ENCODE measurements around the gene VWA8. TPM values are rescaled to one million over a fixed set of nuclear protein-coding genes. Genes with fewer than 3 reads are reported as not detected.
"Not testable (repeated sequence)": the region's sequence is repeated elsewhere in the genome, so short reads cannot be mapped to it uniquely, and the experiment has no call there.

The VWA8 gene
- total RNA-seq, 2 experiments from 2014 or later = 15.7 to 16.9 TPM

GRCh38 chr13:41961466-41961760, 504 bp upstream of the VWA8 start:
- POLR2A ChIA-PET = interaction anchor here (0.7 to 1.9 kb wide), 6 partner anchors 10 to 710 kb away, joined by 3 to 6 read pairs (median 3); partner anchors contain the start of gene MTRF1
- CTCF ChIA-PET = interaction anchor here (1.3 kb wide), 1 partner anchor 35 kb away, joined by 3 read pairs; no protein-coding TSS in a partner anchor
- peak overlapping the region; percentile 90 for H3K4me3 Mint-ChIP-seq
- ATAC-seq (no peak), DNase-seq (no peak)
- peaks cover 3% of the 10 kb centered on the region for H3K27me3 Mint-ChIP-seq (ENCODE audit: low read depth)
- peak overlapping the region; percentile 88 for H3K27ac Mint-ChIP-seq
- H3K36me3 Mint-ChIP-seq (ENCODE audit: low read depth) = peaks cover 4% of the 10 kb centered on the region
- peaks cover 35% of the 10 kb centered on the region for H3K4me1 Mint-ChIP-seq (ENCODE audit: low read depth)
- no peaks in the 10 kb centered on the region for H3K9me3 Mint-ChIP-seq (ENCODE audit: insufficient read depth)

GRCh38 chr13:41960211-41960636, 685 bp downstream of the VWA8 start:
- Mint-ChIP-seq H3K4me3 (peak overlapping the region; percentile 90), H3K4me1 (ENCODE audit: low read depth) (peaks cover 36% of the 10 kb centered on the region), H3K36me3 (ENCODE audit: low read depth) (peaks cover 4% of the 10 kb centered on the region), H3K27ac (peak overlapping the region; percentile 88), H3K9me3 (ENCODE audit: insufficient read depth) (no peaks in the 10 kb centered on the region), H3K27me3 (ENCODE audit: low read depth) (peaks cover 2% of the 10 kb centered on the region)
- DNase-seq = no peak
- ChIA-PET CTCF (interaction anchor here (0.8 to 1.3 kb wide), 6 partner anchors 8 to 53 kb away, joined by 3 to 5 read pairs (median 4); no protein-coding TSS in a partner anchor), POLR2A (interaction anchor here (0.6 to 1.9 kb wide), 5 partner anchors 29 to 697 kb away, joined by 3 to 6 read pairs (median 3); partner anchors contain the start of gene MTRF1)
- peak; percentile 4 for ATAC-seq

- no peaks in the 10 kb centered on the region for H3K9me3 Mint-ChIP-seq (ENCODE audit: insufficient read depth)
These were observed 4.6 kb downstream of the VWA8 start for GRCh38 chr13:41956272-41956671.

GRCh38 chr13:41955605-41956004, 5.3 kb downstream of the VWA8 start:
- POLR2A ChIA-PET = no interaction called here
- no peak overlapping the region for H3K27ac Mint-ChIP-seq
- CTCF ChIA-PET = interaction anchor here (0.8 kb wide), 1 partner anchor 11 kb away, joined by 3 read pairs; no protein-coding TSS in a partner anchor
- H3K9me3 Mint-ChIP-seq (ENCODE audit: insufficient read depth) = no peaks in the 10 kb centered on the region
- no peak overlapping the region for H3K4me3 Mint-ChIP-seq
- ATAC-seq (no peak), DNase-seq (no peak)
- no peaks in the 10 kb centered on the region for H3K27me3 Mint-ChIP-seq (ENCODE audit: low read depth)
- peaks cover 29% of the 10 kb centered on the region for H3K4me1 Mint-ChIP-seq (ENCODE audit: low read depth)
- peaks cover 10% of the 10 kb centered on the region for H3K36me3 Mint-ChIP-seq (ENCODE audit: low read depth)

More at GRCh38 chr13:41956272-41956671, 4.6 kb downstream of the VWA8 start:
- H3K36me3 Mint-ChIP-seq (ENCODE audit: low read depth) = peaks cover 10% of the 10 kb centered on the region
- H3K4me3 Mint-ChIP-seq = no peak overlapping the region
- POLR2A ChIA-PET = no interaction called here
- H3K27ac Mint-ChIP-seq = no peak overlapping the region
- no peak for ATAC-seq
- no peak for DNase-seq
- CTCF ChIA-PET = no interaction called here
- H3K27me3 Mint-ChIP-seq (ENCODE audit: low read depth) = no peaks in the 10 kb centered on the region
- H3K4me1 Mint-ChIP-seq (ENCODE audit: low read depth) = peaks cover 30% of the 10 kb centered on the region

GRCh38 chr13:41954226-41954625, 6.7 kb downstream of the VWA8 start:
- ChIA-PET CTCF (no interaction called here), POLR2A (no interaction called here)
- Mint-ChIP-seq H3K36me3 (ENCODE audit: low read depth) (peaks cover 13% of the 10 kb centered on the region), H3K4me3 (no peak overlapping the region), H3K27me3 (ENCODE audit: low read depth) (no peaks in the 10 kb centered on the region), H3K27ac (no peak overlapping the region), H3K9me3 (ENCODE audit: insufficient read depth) (no peaks in the 10 kb centered on the region), H3K4me1 (ENCODE audit: low read depth) (peaks cover 18% of the 10 kb centered on the region)
- DNase-seq (no peak), ATAC-seq (no peak)

- H3K27me3 Mint-ChIP-seq (ENCODE audit: low read depth) = no peaks in the 10 kb centered on the region
- POLR2A ChIA-PET = no interaction called here
- DNase-seq (no peak), ATAC-seq (no peak)
- peaks cover 23% of the 10 kb centered on the region for H3K36me3 Mint-ChIP-seq (ENCODE audit: low read depth)
- CTCF ChIA-PET = interaction anchor here (2.0 kb wide), 1 partner anchor 10 kb away, joined by 6 read pairs; no protein-coding TSS in a partner anchor
- no peak overlapping the region for H3K27ac Mint-ChIP-seq
- no peaks in the 10 kb centered on the region for H3K9me3 Mint-ChIP-seq (ENCODE audit: insufficient read depth)
- no peak overlapping the region for H3K4me3 Mint-ChIP-seq
- H3K4me1 Mint-ChIP-seq (ENCODE audit: low read depth) = peaks cover 6% of the 10 kb centered on the region
These were observed 8.2 kb downstream of the VWA8 start for GRCh38 chr13:41952749-41953148.

GRCh38 chr13:41949104-41949503, 11.8 kb downstream of the VWA8 start:
- peaks cover 22% of the 10 kb centered on the region for H3K9me3 Mint-ChIP-seq (ENCODE audit: insufficient read depth)
- H3K27ac Mint-ChIP-seq; H3K4me1 Mint-ChIP-seq (ENCODE audit: low read depth); ATAC-seq; CTCF ChIA-PET; DNase-seq; H3K27me3 Mint-ChIP-seq (ENCODE audit: low read depth); H3K4me3 Mint-ChIP-seq; POLR2A ChIA-PET: not testable (repeated sequence)
- H3K36me3 Mint-ChIP-seq (ENCODE audit: low read depth) = peaks cover 45% of the 10 kb centered on the region

GRCh38 chr13:41945926-41946325, 15.0 kb downstream of the VWA8 start:
- no peak for ATAC-seq
- CTCF ChIA-PET = interaction anchor here (1.8 kb wide), 1 partner anchor 14 kb away, joined by 4 read pairs; no protein-coding TSS in a partner anchor
- H3K36me3 Mint-ChIP-seq (ENCODE audit: low read depth) = peaks cover 48% of the 10 kb centered on the region

GRCh38 chr13:41944635-41945397, 16.1 kb downstream of the VWA8 start:
- peaks cover 7% of the 10 kb centered on the region for H3K4me1 Mint-ChIP-seq (ENCODE audit: low read depth)
- H3K4me3 Mint-ChIP-seq = no peak overlapping the region
- H3K27ac Mint-ChIP-seq = no peak overlapping the region
- ATAC-seq (no peak), DNase-seq (no peak)
- peaks cover 48% of the 10 kb centered on the region for H3K36me3 Mint-ChIP-seq (ENCODE audit: low read depth)
- H3K27me3 Mint-ChIP-seq (ENCODE audit: low read depth) = no peaks in the 10 kb centered on the region
- ChIA-PET CTCF (interaction anchor here (0.8 kb wide), 1 partner anchor 11 kb away, joined by 3 read pairs; no protein-coding TSS in a partner anchor), POLR2A (no interaction called here)
- peaks cover 22% of the 10 kb centered on the region for H3K9me3 Mint-ChIP-seq (ENCODE audit: insufficient read depth)

More at GRCh38 chr13:41945926-41946325, 15.0 kb downstream of the VWA8 start:
- no peaks in the 10 kb centered on the region for H3K27me3 Mint-ChIP-seq (ENCODE audit: low read depth)
- H3K4me1 Mint-ChIP-seq (ENCODE audit: low read depth) = peaks cover 3% of the 10 kb centered on the region
- no peak overlapping the region for H3K4me3 Mint-ChIP-seq
- DNase-seq = no peak
- no peak overlapping the region for H3K27ac Mint-ChIP-seq
- POLR2A ChIA-PET = no interaction called here
- H3K9me3 Mint-ChIP-seq (ENCODE audit: insufficient read depth) = peaks cover 22% of the 10 kb centered on the region

GRCh38 chr13:41944229-41944628, 16.7 kb downstream of the VWA8 start:
- CTCF ChIA-PET = interaction anchor here (0.8 kb wide), 1 partner anchor 11 kb away, joined by 3 read pairs; no protein-coding TSS in a partner anchor
- no peaks in the 10 kb centered on the region for H3K27me3 Mint-ChIP-seq (ENCODE audit: low read depth)

GRCh38 chr13:41942462-41943094, 18.3 kb downstream of the VWA8 start:
- Mint-ChIP-seq H3K36me3 (ENCODE audit: low read depth) (peaks cover 38% of the 10 kb centered on the region), H3K27me3 (ENCODE audit: low read depth) (no peaks in the 10 kb centered on the region), H3K27ac (no peak overlapping the region), H3K9me3 (ENCODE audit: insufficient read depth) (peaks cover 22% of the 10 kb centered on the region), H3K4me3 (no peak overlapping the region), H3K4me1 (ENCODE audit: low read depth) (peaks cover 7% of the 10 kb centered on the region)
- ATAC-seq (no peak), DNase-seq (no peak)
- ChIA-PET CTCF (interaction anchor here (0.8 to 1.6 kb wide), 4 partner anchors 9 to 275 kb away, joined by 3 to 6 read pairs (median 4); no protein-coding TSS in a partner anchor), POLR2A (interaction anchor here (0.6 to 0.7 kb wide), 2 partner anchors 18 to 1551 kb away, joined by 3 read pairs; no protein-coding TSS in a partner anchor)

More at GRCh38 chr13:41944229-41944628, 16.7 kb downstream of the VWA8 start:
- POLR2A ChIA-PET = no interaction called here
- no peak overlapping the region for H3K27ac Mint-ChIP-seq
- ATAC-seq (no peak), DNase-seq (no peak)
- H3K4me1 Mint-ChIP-seq (ENCODE audit: low read depth) = peaks cover 7% of the 10 kb centered on the region
- no peak overlapping the region for H3K4me3 Mint-ChIP-seq
- H3K9me3 Mint-ChIP-seq (ENCODE audit: insufficient read depth) = peaks cover 22% of the 10 kb centered on the region
- H3K36me3 Mint-ChIP-seq (ENCODE audit: low read depth) = peaks cover 45% of the 10 kb centered on the region

- H3K27me3 Mint-ChIP-seq (ENCODE audit: low read depth) = no peaks in the 10 kb centered on the region
- DNase-seq = no peak
- H3K27ac Mint-ChIP-seq = no peak overlapping the region
- no peak for ATAC-seq
- H3K4me1 Mint-ChIP-seq (ENCODE audit: low read depth) = peaks cover 8% of the 10 kb centered on the region
- ChIA-PET POLR2A (no interaction called here), CTCF (interaction anchor here (1.6 kb wide), 1 partner anchor 7 kb away, joined by 4 read pairs; no protein-coding TSS in a partner anchor)
- H3K4me3 Mint-ChIP-seq = no peak overlapping the region
- peaks cover 9% of the 10 kb centered on the region for H3K9me3 Mint-ChIP-seq (ENCODE audit: insufficient read depth)
- peaks cover 26% of the 10 kb centered on the region for H3K36me3 Mint-ChIP-seq (ENCODE audit: low read depth)
These were observed 19.7 kb downstream of the VWA8 start for GRCh38 chr13:41941174-41941573.

Data from activated CD8-positive, alpha-beta T cell treated with anti-CD3 and anti-CD28 coated beads, Interleukin-2, amount 10 ng/mL, durations not matched to agents 7 days and 5 days (primary cell).